Astrocyte (in vitro differentiated cells and primary cell): ENCODE results near the gene PCBP3. TPM values are rescaled to one million over a fixed set of nuclear protein-coding genes. Genes with fewer than 3 reads are reported as not detected.

Experiments used
- DNase-seq: peaks from one replicate; pipeline ENCODE4 v3.0.0-alpha.2; 2010; ENCODE audit warnings: low read depth
- FAIRE-seq: peaks from 2 replicates; lab custom pipeline; 2011; peaks lifted over from hg19 to GRCh38; lab: Jason Lieb, UNC
- H2AFZ ChIP-seq: 2 replicates; pipeline ENCODE4 v1.6.0; 2012; ENCODE audit warnings: low read depth, low read length, inconsistent platforms
- H3K27ac ChIP-seq: 2 replicates; pipeline ENCODE4 v1.5.1; 2011; ENCODE audit warnings: low read depth, low read length, inconsistent platforms
- H3K27me3 ChIP-seq: 2 replicates; pipeline ENCODE4 v1.6.0; 2011; ENCODE audit warnings: low read length, inconsistent platforms; ENCODE audit not compliant: insufficient read depth
- H3K36me3 ChIP-seq: 2 replicates; pipeline ENCODE4 v1.5.1; 2011; ENCODE audit warnings: low read length, inconsistent platforms; ENCODE audit not compliant: insufficient read depth
- H3K4me1 ChIP-seq: 2 replicates; pipeline ENCODE4 v1.5.1; 2011; ENCODE audit warnings: low read length, inconsistent platforms; ENCODE audit not compliant: insufficient read depth
- H3K4me2 ChIP-seq: 2 replicates; pipeline ENCODE4 v1.6.0; 2012; ENCODE audit warnings: low read length, inconsistent platforms
- H3K4me3 ChIP-seq: 2 replicates; pipeline ENCODE4 v1.5.1; 2011; ENCODE audit warnings: low read depth, mild to moderate bottlenecking, low read length, inconsistent platforms; ENCODE audit not compliant: insufficient read depth
- H3K79me2 ChIP-seq: 2 replicates; pipeline ENCODE4 v1.6.0; 2012; ENCODE audit warnings: mild to moderate bottlenecking, low read length, inconsistent platforms; ENCODE audit not compliant: insufficient read depth
- H3K9ac ChIP-seq: 2 replicates; pipeline ENCODE4 v1.6.0; 2012; ENCODE audit warnings: mild to moderate bottlenecking, low read length, inconsistent platforms
- H3K9me3 ChIP-seq: 2 replicates; pipeline ENCODE4 v1.5.1; 2012; ENCODE audit warnings: low read depth, mild to moderate bottlenecking, low read length, inconsistent platforms; ENCODE audit not compliant: insufficient read depth
- H4K20me1 ChIP-seq: 2 replicates; pipeline ENCODE4 v1.6.0; 2012; ENCODE audit warnings: low read length, inconsistent platforms; ENCODE audit not compliant: insufficient read depth
- H3K27ac Mint-ChIP-seq: one replicate; pipeline ENCODE4 v1.8.0; 2021; ENCODE audit warnings: mild to moderate bottlenecking, mixed read lengths; ENCODE audit not compliant: unreplicated experiment
- H3K27me3 Mint-ChIP-seq: one replicate; pipeline ENCODE4 v1.8.0; 2021; ENCODE audit warnings: low read depth, mixed read lengths; ENCODE audit not compliant: unreplicated experiment
- H3K36me3 Mint-ChIP-seq: one replicate; pipeline ENCODE4 v1.8.0; 2021; ENCODE audit warnings: low read depth, mixed read lengths; ENCODE audit not compliant: unreplicated experiment
- H3K4me1 Mint-ChIP-seq: one replicate; pipeline ENCODE4 v1.8.0; 2021; ENCODE audit warnings: low read depth, mixed read lengths; ENCODE audit not compliant: unreplicated experiment
- H3K4me3 Mint-ChIP-seq: one replicate; pipeline ENCODE4 v1.8.0; 2021; ENCODE audit warnings: mild to moderate bottlenecking, moderate library complexity, mixed read lengths; ENCODE audit not compliant: unreplicated experiment
- H3K9me3 Mint-ChIP-seq: one replicate; pipeline ENCODE4 v1.8.0; 2021; ENCODE audit warnings: mild to moderate bottlenecking, mixed read lengths; ENCODE audit not compliant: unreplicated experiment
- CTCF ChIP-seq: IDR thresholded peaks from 2 replicates; pipeline ENCODE4 v1.5.1; 2011; ENCODE audit warnings: low read depth, mild to moderate bottlenecking, inconsistent platforms, low read length, moderate library complexity; ENCODE audit not compliant: insufficient read depth
- EZH2 ChIP-seq: IDR thresholded peaks from 2 replicates; pipeline ENCODE4 v1.6.1; 2012; ENCODE audit warnings: mild to moderate bottlenecking, low read length, inconsistent platforms; ENCODE audit not compliant: insufficient read depth
- total RNA-seq: library from RNA; stranded (reverse); gene quantifications from 2 replicates; pipeline ENCODE4 v1.2.1, GENCODE V29; 2021

Gene PCBP3
- total RNA-seq, 1 donor from 2014 or later = 1.8 TPM

GRCh38 chr21:45990049-45990711 lies 346.7 kb downstream of the PCBP3 start:
- TF ChIP-seq EZH2 = no peak
- TF ChIP-seq CTCF = no peak
- Mint-ChIP-seq H3K4me1 (no peaks in the 10 kb centered on the region), H3K27me3 (no peaks in the 10 kb centered on the region), H3K36me3 (peaks cover 6% of the 10 kb centered on the region), H3K4me3 (no peak overlapping the region), H3K27ac (no peak overlapping the region), H3K9me3 (no peaks in the 10 kb centered on the region)
- no peak for FAIRE-seq
- no peaks in the 10 kb centered on the region for H3K9me3 ChIP-seq
- no peaks in the 10 kb centered on the region for H3K27me3 ChIP-seq
- no peak overlapping the region for H3K4me3 ChIP-seq
- no peak overlapping the region for H2AFZ ChIP-seq
- H3K79me2 ChIP-seq = peaks cover 87% of the 10 kb centered on the region
- DNase-seq = no peak
- H3K4me2 ChIP-seq = no peak overlapping the region
- no peak overlapping the region for H3K9ac ChIP-seq
- peaks cover 13% of the 10 kb centered on the region for H3K4me1 ChIP-seq
- peaks cover 37% of the 10 kb centered on the region for H3K36me3 ChIP-seq
- peaks cover 74% of the 10 kb centered on the region for H4K20me1 ChIP-seq
- H3K27ac ChIP-seq = no peak overlapping the region

- Mint-ChIP-seq H3K9me3 (no peaks in the 10 kb centered on the region), H3K36me3 (peaks cover 4% of the 10 kb centered on the region), H3K27ac (no peak overlapping the region), H3K4me3 (no peak overlapping the region), H3K27me3 (no peaks in the 10 kb centered on the region), H3K4me1 (no peaks in the 10 kb centered on the region)
- H3K27me3 ChIP-seq = no peaks in the 10 kb centered on the region
- no peak for TF ChIP-seq CTCF
- no peak for TF ChIP-seq EZH2
- H3K9ac ChIP-seq = no peak overlapping the region
- no peak overlapping the region for H3K4me2 ChIP-seq
- FAIRE-seq (no peak), DNase-seq (no peak)
- H3K4me1 ChIP-seq = peaks cover 10% of the 10 kb centered on the region
- no peak overlapping the region for H3K27ac ChIP-seq
- peaks cover 87% of the 10 kb centered on the region for H3K79me2 ChIP-seq
- H3K9me3 ChIP-seq = no peaks in the 10 kb centered on the region
- no peak overlapping the region for H3K4me3 ChIP-seq
- H2AFZ ChIP-seq = no peak overlapping the region
- H4K20me1 ChIP-seq = peaks cover 74% of the 10 kb centered on the region
- peaks cover 33% of the 10 kb centered on the region for H3K36me3 ChIP-seq
Observed at GRCh38 chr21:45990741-45991605, 347.4 kb downstream of the PCBP3 start.
